Left forelimb (tissue), 1 donor: Measurements from ENCODE around the gene MZB1.
"Not testable (repeated sequence)": the region's sequence is repeated elsewhere in the genome, so short reads cannot be mapped to it uniquely, and the experiment has no call there.

Experiments used
- DNase-seq: peaks from one replicate; pipeline ENCODE4 v3.0.0-alpha.2; 2018; ENCODE audit warnings: low spot score

Gene MZB1

GRCh38 chr5:139374909-139375308 lies 14.8 kb downstream of the MZB1 start:
- no peak for DNase-seq

- no peak for DNase-seq
These were observed 18.0 kb downstream of the MZB1 start for GRCh38 chr5:139371482-139372435.

- no peak for DNase-seq
These were observed 20.5 kb downstream of the MZB1 start for GRCh38 chr5:139369181-139369580.

GRCh38 chr5:139368613-139369012 lies 21.1 kb downstream of the MZB1 start:
- no peak for DNase-seq

- DNase-seq: no peak
These were observed 25.2 kb downstream of the MZB1 start for GRCh38 chr5:139364466-139364865.

DNA sequence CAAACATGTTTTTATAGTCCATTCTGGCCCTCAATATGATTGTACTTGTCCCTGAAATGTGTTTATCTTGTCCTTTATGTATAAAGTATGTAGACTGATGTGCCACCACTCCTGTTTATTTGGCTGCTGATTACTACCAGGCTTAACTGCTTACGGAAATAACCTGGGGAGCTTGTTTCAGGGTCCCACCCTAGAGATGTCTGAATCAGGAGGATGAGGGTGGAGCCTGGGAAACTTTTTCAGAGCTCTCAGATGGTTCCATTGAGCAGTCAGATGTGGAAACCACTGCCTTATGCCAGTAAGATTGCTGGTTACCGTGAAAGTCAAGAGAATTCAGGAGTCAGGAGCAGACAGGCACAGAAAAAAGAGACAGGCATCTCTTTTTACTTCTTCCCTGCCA lies 25.8 kb downstream of the MZB1 start:
- no peak for DNase-seq

GRCh38 chr5:139361835-139362429 lies 27.8 kb downstream of the MZB1 start:
- DNase-seq: no peak

DNA sequence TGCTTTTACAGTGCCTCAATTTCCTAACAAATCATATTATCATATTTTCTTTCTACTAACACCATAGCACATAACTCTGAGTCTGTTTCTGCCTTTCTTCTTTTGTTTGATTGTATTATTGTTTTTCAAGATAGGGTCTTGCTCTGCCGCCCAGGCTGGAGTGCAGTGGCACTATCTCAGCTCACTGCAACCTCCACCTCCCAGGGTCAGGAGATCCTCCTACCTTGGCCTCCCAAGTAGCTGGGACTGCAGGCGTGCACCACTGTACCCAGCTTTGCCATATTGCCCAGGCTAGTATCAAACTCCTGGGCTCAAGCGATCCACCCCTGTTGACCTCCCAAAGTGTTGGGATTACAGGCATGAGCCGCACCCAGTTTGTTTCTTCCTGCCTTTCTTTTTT lies 29.3 kb downstream of the MZB1 start:
- DNase-seq: no peak

DNA sequence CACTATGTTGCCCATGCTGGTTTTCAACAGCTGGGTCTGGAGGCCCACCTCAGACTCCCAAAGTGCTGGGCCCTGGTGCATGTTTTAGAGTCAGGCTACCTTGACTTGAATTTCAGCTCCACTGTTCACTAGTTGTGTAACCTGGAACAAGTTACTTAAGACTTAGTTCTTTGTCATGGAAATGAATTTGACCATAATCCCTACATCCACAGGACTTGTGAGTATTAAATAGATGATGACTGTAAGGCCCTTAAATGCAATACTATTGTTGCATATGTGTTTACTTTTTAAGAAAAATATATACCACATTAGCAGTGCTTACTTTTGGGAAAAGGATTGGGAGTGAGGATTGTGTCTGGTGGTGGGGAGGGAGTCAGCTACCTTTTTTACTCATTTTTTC lies 31.6 kb downstream of the MZB1 start:
- no peak for DNase-seq

DNA sequence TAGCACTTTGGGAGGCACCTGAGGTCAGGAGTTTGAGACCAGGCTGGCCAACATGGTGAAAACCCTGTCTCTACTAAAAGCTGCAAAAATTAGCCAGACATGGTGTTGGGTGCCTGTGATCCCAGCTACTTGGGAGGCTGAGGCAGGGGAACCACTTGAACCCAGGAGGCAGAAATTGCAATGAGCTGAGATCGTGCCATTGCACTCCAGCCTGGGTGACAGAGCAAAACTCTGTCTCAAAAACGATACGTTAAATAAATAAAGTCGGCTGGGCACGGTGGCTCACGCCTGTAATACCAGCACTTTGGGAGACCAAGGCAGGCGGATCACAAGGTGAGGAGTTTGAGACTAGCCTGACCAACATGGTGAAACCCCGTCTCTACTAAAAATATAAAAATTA lies 33.8 kb downstream of the MZB1 start:
- not testable (repeated sequence) for DNase-seq

DNA sequence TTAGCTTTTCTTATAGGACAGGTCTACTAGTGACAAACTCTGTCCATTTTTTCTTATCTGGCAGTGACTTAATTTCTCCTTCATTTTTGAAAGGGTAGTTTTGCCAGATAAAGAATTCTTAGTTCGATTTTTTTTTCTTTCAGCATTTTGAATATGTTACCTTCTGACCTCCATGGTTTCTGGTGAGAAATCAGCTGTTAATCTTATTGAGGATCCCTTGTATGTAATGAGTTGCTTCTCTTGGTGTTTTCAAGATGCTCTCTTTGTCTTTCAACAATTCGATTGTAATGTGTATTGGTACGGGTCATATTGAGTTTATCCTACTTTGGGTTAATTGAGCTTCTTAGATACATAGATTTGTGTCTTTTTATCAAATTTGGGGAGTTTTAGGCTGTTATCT lies 35.5 kb downstream of the MZB1 start:
- DNase-seq: no peak

DNA sequence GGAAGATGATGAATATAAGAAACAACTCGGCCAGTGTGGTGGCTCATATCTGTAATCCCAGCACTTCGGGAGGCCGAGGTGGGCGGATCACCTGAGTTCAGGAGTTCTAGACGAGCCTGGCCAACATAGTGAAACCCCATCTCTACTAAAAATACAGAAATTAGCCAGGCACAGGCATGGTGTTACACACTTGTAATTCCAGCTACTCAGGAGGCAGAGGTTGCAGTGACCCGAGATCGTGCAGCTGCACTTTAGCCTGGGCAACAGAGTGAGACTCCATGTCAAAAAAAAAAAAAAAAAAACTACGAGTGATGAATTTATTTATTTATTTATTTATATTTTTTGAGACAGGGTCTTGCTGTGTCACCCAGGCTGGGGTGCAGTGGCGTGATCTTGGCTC lies 41.9 kb downstream of the MZB1 start:
- not testable (repeated sequence) for DNase-seq

GRCh38 chr5:139345442-139345841 lies 44.3 kb downstream of the MZB1 start:
- DNase-seq: not testable (repeated sequence)

GRCh38 chr5:139344177-139344576 lies 45.5 kb downstream of the MZB1 start:
- DNase-seq: no peak

GRCh38 chr5:139343476-139343875 lies 46.2 kb downstream of the MZB1 start:
- DNase-seq: no peak

DNA sequence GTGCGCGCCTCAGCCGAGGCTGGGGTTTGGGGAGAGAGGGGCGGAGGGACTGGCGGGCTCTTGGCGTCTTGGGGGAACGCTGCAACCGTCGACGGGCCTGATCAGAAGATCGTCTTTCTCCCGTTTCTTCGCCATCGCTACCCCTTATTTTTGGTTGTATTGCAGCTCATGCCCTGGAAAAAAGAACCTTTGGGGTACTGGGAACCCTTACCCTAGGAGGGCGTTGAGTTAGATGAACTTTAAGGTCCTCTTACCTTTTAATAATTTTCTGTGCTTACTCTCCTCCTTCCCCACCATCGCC lies 47.3 kb downstream of the MZB1 start:
- no peak for DNase-seq

GRCh38 chr5:139341689-139342422 lies 47.9 kb downstream of the MZB1 start, which contains the start of gene PAIP2:
PAIP2 (plus strand) TSS chr5:139341854; CDS start chr5:139363785, 21,931 bp downstream.
- DNase-seq: peak; percentile 98

DNA sequence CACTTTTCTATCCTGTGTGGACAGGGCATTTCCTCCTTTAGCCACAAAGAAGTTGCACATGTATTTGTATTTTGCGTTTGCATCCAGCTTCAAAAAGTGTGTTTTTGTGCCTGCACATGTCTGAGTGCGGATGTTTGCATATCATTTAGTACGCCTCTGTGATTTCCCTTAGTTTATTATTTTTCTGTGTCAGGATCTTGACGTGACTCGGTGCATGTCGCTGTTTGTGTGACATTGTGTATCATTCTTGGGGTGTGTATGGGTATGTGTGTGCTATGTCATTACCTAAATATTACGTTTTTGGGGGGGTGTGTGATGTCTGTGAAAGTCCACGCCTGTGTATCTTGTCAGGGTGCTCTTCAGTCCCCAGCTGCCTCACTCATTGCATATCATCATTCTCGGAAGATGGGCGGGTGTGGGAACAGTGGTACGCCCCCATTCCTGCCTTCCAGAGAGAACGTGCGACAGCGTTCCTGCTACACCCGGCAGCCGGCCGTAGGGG lies 48.5 kb downstream of the MZB1 start:
- no peak for DNase-seq

GRCh38 chr5:139340051-139340450 lies 49.7 kb downstream of the MZB1 start:
- no peak for DNase-seq
